KOPT-K1 (cell line): ENCODE results near the gene ZNF324.
A peak's percentile ranks its signal among the peaks of the same experiment; 100 is the strongest.

Experiments
- H3K27ac ChIP-seq: fragments of 200-600 bp; sonication (generic); 2 replicates; pipeline ENCODE4 v1.5.1; 2016; ENCODE audit warnings: antibody characterized with exemption, mild to moderate bottlenecking, low read depth, low read length; ENCODE audit not compliant: poor library complexity, severe bottlenecking
- H3K36me3 ChIP-seq: fragments of 200-600 bp; sonication (generic); 2 replicates; pipeline ENCODE4 v1.5.1; 2017; ENCODE audit warnings: antibody characterized with exemption, mild to moderate bottlenecking, low read length, moderate library complexity; ENCODE audit not compliant: insufficient read depth
- H3K9me3 ChIP-seq: fragments of 200-600 bp; sonication (generic); 2 replicates; pipeline ENCODE4 v1.5.1; 2017; ENCODE audit warnings: antibody characterized with exemption, low read length, mild to moderate bottlenecking; ENCODE audit not compliant: insufficient read depth, poor library complexity, severe bottlenecking

Gene ZNF324

GRCh38 chr19:58509731-58510083, 42.8 kb downstream of the ZNF324 start:
- peaks cover 8% of the 10 kb centered on the region for H3K9me3 ChIP-seq

GRCh38 chr19:58510084-58510862, 43.4 kb downstream of the ZNF324 start:
- Histone ChIP-seq H3K36me3 (no peaks in the 10 kb centered on the region), H3K27ac (no peak overlapping the region), H3K9me3 (peaks cover 8% of the 10 kb centered on the region)

More at GRCh38 chr19:58509731-58510083, 42.8 kb downstream of the ZNF324 start:
- Histone ChIP-seq H3K27ac (no peak overlapping the region), H3K36me3 (no peaks in the 10 kb centered on the region)

DNA sequence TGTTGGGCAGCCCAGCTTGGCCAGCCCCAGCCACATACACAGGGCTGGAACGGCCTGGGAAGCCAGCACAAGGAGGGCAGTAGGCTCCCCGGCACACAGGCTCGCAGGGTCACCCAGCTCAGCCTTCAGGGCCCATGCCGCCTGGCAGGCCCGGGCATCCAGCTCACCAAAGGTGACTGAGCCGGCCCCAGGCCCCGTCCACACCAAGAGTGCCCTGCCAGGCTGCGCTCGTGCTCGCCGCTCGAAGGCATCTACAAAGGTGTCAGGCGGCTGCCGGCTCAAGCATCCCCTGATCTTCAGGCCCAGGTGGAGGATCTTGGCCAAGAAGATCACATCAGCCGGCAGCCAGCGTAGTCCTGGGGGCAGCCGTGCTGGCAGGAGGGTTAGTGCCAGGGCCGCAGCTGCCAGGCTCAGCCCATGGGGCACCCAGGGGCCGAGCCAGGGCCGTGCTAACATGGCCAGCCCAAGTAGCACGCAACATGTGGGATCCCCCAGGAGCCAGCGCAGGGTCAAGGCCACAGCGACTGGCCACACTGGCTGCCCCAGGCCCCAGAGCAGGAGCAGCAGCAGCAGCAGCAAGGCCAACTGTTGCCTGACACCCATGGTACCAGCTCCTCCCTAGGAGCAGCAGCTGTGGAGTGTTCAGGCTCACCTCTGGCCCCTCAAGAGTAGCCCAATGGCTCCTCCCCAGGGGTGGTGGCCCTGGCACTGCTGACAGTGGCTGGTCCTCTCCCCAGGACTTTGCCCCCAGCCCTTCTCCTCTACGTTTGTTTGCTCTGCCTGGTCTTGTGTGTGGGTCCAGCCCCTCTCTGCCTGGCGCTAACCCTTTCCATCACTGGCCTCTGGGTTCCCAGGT, 44.7 kb downstream of the ZNF324 start, which contains the start of gene SLC27A5:
Gene SLC27A5 (minus strand): TSS at position 640 of the 856 bp plus-strand sequence. CDS start 37 bp downstream, at position 603.
- peaks cover 8% of the 10 kb centered on the region for H3K9me3 ChIP-seq
- H3K36me3 ChIP-seq, result peaks cover 13% of the 10 kb centered on the region
- no peak within 1 kb of the TSS for H3K27ac ChIP-seq

- Histone ChIP-seq H3K27ac (peak overlapping the region; percentile 79), H3K9me3 (no peaks in the 10 kb centered on the region), H3K36me3 (peaks cover 18% of the 10 kb centered on the region)
Observed at GRCh38 chr19:58513213-58513693, 46.4 kb downstream of the ZNF324 start.

DNA sequence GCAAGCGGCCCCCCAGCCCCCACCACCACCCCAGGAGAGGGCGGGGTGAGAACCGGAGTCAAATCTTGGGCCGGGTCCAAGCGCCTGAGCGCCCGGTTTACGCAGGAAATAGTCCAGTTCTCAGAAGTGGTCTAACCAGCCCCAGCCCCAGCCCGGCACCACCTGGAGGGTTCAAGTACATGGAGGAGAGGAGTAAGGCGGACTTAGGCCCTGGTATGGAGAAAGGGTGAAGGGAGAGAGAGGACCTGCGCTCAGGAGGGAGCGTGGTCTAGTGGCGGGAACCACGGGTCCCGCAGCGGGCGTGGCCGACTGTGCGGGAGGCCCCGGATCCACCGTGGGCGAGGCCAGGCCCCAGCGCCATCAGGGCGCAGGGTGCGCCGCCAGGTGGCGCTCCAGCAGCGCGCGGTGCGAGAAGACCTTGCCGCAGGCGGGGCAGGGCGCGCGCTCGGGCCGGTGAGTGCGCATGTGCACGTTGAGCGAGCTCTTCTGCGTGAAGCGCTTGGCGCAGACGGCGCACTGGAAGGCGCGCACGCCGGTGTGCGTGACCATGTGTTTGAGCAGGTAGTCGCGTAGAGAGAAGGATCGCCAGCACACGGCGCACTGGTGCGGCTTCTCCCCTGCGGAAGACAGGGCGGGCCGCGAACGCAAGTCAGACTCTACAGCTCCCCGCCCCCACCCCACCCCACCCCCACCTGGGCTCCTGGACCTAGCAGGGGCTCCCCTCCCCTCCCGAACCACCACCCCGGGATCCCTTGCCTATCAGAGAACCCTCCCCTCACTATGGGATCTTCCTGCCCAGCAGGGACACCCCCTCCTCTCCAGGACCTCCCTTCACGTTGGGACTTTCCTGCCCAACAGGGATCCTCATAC, 47.0 kb downstream of the ZNF324 start:
- peaks cover 18% of the 10 kb centered on the region for H3K36me3 ChIP-seq
- H3K27ac ChIP-seq, result peak overlapping the region; percentile 79
- H3K9me3 ChIP-seq, result no peaks in the 10 kb centered on the region

- Histone ChIP-seq H3K36me3 (peaks cover 18% of the 10 kb centered on the region), H3K9me3 (no peaks in the 10 kb centered on the region), H3K27ac (peak overlapping the region; percentile 79)
Observed at GRCh38 chr19:58514564-58515022, 47.7 kb downstream of the ZNF324 start.

DNA sequence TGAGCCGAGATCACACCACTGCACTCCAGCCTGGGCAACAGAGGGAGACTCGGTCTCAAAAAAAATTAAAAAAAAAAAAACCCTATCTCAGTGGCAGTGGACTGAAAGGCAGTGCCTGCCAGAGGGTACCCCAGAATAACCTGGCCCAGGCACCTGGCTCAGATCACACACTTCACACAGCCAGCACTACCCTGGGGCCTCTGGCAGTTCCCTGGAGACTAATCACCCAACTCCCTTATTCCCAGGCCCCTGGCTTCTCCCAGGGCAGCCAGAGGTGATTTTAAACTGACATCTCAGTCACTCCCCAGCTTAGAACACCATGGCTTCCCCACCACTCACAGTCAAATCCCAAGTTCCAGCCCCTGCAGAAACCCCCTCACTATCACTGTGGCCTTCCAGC, 48.4 kb downstream of the ZNF324 start:
- Histone ChIP-seq H3K36me3 (peaks cover 18% of the 10 kb centered on the region), H3K27ac (no peak overlapping the region), H3K9me3 (no peaks in the 10 kb centered on the region)

DNA sequence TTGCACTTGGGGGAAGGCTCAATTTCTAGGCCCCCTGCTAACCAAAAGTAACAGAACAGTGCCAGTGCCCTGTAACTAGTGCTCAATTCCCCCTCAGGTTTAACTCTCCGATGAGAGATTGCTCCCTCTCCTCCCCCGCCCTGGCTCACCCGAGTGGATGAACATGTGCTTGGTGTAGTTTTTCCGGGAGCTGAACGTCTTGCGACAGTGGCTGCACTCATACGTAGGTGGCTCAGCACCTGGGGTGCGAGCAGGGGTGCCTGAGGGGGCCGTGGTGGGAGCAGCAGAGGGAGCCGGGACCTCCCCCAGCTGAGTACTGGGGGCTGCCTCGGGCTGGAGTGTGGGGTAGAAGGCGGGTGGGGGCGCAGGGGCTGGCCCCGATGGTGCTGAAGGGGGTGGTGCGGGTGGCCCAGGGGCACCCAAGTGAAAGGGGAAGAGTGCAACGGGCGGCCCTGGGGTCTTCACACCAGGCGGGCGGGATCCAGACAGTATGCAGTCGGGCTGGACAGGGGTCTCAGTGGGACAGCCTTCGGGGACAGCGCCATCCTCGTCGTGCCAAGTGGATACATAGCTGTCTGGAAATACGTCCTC, 49.5 kb downstream of the ZNF324 start:
- Histone ChIP-seq H3K9me3 (no peaks in the 10 kb centered on the region), H3K27ac (no peak overlapping the region), H3K36me3 (peaks cover 18% of the 10 kb centered on the region)

- Histone ChIP-seq H3K27ac (no peak overlapping the region), H3K36me3 (peaks cover 18% of the 10 kb centered on the region)
Observed at GRCh38 chr19:58516964-58517833, 50.3 kb downstream of the ZNF324 start.

DNA sequence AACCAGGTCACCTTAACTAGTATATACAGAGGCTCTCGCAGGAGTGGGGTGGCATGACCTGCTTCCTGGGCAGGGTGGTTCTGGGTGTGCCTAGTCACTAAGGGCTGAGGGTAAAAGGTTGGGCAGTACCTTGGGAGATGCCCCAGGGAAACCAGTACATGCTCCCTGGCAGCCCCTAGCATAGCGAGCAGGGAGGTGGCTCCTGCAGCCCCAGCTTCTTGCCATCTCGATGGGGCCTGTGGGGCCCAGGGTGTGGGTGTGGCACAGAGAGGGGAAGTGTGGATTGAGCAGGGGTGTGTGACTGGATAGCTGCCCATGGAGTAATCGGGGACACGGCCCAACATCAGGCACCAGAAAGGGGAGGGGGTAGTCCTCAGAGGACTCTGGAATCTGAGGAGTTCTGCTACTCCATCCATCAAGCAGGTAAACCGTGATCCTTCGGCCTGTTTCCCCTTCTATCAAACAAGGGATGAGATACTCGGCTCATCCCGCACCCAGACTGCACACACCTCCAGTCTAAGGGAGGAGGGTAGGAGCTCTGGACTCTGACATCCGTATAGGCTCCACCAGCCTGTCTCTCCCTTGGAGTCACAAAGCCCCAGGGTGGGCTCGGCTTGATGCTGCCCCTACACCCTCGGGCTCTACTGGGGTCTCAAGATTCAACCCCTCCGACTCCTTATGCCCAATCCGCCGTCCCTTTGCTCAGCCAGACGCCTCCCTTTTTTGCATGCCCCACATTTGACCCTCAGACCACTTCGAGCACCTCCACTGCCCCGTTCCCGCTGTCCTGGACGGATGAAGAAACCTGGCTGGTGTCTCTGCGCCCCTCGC, 51.6 kb downstream of the ZNF324 start:
- Histone ChIP-seq H3K9me3 (no peaks in the 10 kb centered on the region), H3K27ac (peak overlapping the region; percentile 77), H3K36me3 (peaks cover 18% of the 10 kb centered on the region)

More at GRCh38 chr19:58516964-58517833, 50.3 kb downstream of the ZNF324 start:
- no peaks in the 10 kb centered on the region for H3K9me3 ChIP-seq

GRCh38 chr19:58519087-58519354, 52.1 kb downstream of the ZNF324 start:
- peaks cover 18% of the 10 kb centered on the region for H3K36me3 ChIP-seq
- no peaks in the 10 kb centered on the region for H3K9me3 ChIP-seq
- peak overlapping the region; percentile 77 for H3K27ac ChIP-seq

- Histone ChIP-seq H3K27ac (peak within 1 kb of the TSS; percentile 77), H3K36me3 (peaks cover 18% of the 10 kb centered on the region), H3K9me3 (no peaks in the 10 kb centered on the region)
Observed at GRCh38 chr19:58519355-58520256, 52.7 kb downstream of the ZNF324 start, which contains the start of gene ZBTB45. Gene ZBTB45, minus strand, starts transcription at chr19:58519810. Its CDS starts 2,137 bp downstream, at chr19:58517673.
